RWPE2 (cell line): ENCODE results near the gene STPG3.

Experiments used
- ATAC-seq: fragments of 200-7000 bp; cut with Tn5 transposase; 3 replicates; pipeline ENCODE4 v1.9.1; 2021; ENCODE audit warnings: low read depth
- DNase-seq: peaks from one replicate; pipeline ENCODE4 v3.0.0-alpha.2; 2020; ENCODE audit warnings: low spot score
- H3K27ac ChIP-seq: fragments of 450-650 bp; 2 replicates; pipeline ENCODE4 v1.5.1; 2017; ENCODE audit warnings: mild to moderate bottlenecking; ENCODE audit not compliant: poor library complexity, severe bottlenecking
- H3K27me3 ChIP-seq: fragments of 250-450 bp; sonication (Bioruptor Pico); 2 replicates; pipeline ENCODE4 v1.5.1; 2021; ENCODE audit warnings: mild to moderate bottlenecking, moderate library complexity; ENCODE audit not compliant: insufficient read depth, poor library complexity, severe bottlenecking
- H3K36me3 ChIP-seq: fragments of 250-450 bp; sonication (Bioruptor Pico); 2 replicates; pipeline ENCODE4 v1.5.1; 2020; ENCODE audit warnings: low read depth, mild to moderate bottlenecking, moderate library complexity
- H3K4me1 ChIP-seq: fragments of 250-450 bp; sonication (Bioruptor Pico); 2 replicates; pipeline ENCODE4 v1.5.1; 2021; ENCODE audit warnings: mild to moderate bottlenecking, moderate library complexity; ENCODE audit not compliant: insufficient read depth, poor library complexity, severe bottlenecking
- H3K4me3 ChIP-seq: fragments of 250-450 bp; sonication (Bioruptor Pico); 2 replicates; pipeline ENCODE4 v1.5.1; 2021; ENCODE audit warnings: mild to moderate bottlenecking, moderate library complexity; ENCODE audit not compliant: severe bottlenecking
- H3K9me3 ChIP-seq: fragments of 250-450 bp; sonication (Bioruptor Pico); 2 replicates; pipeline ENCODE4 v1.5.1; 2021; ENCODE audit warnings: mild to moderate bottlenecking, moderate library complexity; ENCODE audit not compliant: severe bottlenecking
- TF ChIP-seq, protein P1 (sequence below): fragments of 450-650 bp; IDR thresholded peaks from one replicate; pipeline ENCODE4 v1.5.1; 2017; ENCODE audit warnings: mild to moderate bottlenecking, moderate library complexity; ENCODE audit not compliant: poor library complexity, severe bottlenecking

The STPG3 gene

DNA sequence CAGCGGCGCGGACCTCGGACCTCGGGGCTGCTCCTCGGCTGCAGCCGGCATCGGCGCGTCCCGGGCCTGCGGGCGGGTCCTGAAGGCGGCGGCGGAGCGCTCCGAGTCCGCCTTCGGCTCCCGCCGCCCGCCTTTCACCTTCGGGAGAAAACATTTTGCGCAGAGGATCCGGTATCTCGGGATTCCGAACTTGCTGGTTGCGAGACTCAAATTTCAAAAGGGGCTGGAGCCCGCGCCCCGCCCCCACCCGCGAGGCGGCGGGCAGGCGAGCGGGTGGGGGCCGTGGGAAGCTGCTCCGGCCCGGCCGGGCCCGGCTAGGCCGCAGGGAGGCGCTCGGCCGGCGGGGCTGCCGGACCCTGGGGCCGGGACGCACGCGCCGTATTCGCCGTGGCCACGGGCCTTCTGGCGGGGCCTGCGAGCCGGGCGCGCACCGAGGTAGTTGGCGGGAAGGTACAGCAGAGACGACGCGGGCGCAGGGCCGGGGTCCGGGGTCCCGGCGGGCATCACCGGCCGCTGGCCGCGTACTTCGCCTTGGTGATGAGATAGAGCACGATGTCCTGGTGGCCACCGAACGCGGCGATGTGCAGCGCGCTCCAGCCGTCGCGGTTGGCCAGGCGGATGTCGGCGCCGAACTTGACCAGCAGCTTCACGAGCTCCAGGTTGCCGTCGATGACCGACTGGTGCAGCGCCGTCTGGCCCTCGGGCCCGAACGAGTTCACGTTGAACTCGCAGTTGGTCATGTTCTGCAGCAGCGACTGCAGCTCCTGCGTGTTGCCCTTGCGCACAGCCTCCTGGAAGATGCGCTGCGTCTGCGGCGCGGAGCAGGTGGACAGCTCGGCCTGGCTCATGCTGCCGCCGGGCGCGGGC lies 50.2 kb downstream of the STPG3 start:
- no peak overlapping the region for H3K27ac ChIP-seq
- peak; percentile 13 for ATAC-seq
- TF ChIP-seq, protein P1, sequence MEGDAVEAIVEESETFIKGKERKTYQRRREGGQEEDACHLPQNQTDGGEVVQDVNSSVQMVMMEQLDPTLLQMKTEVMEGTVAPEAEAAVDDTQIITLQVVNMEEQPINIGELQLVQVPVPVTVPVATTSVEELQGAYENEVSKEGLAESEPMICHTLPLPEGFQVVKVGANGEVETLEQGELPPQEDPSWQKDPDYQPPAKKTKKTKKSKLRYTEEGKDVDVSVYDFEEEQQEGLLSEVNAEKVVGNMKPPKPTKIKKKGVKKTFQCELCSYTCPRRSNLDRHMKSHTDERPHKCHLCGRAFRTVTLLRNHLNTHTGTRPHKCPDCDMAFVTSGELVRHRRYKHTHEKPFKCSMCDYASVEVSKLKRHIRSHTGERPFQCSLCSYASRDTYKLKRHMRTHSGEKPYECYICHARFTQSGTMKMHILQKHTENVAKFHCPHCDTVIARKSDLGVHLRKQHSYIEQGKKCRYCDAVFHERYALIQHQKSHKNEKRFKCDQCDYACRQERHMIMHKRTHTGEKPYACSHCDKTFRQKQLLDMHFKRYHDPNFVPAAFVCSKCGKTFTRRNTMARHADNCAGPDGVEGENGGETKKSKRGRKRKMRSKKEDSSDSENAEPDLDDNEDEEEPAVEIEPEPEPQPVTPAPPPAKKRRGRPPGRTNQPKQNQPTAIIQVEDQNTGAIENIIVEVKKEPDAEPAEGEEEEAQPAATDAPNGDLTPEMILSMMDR: peak; percentile 30
- H3K36me3 ChIP-seq: no peaks in the 10 kb centered on the region
- no peaks in the 10 kb centered on the region for H3K9me3 ChIP-seq
- H3K27me3 ChIP-seq: peaks cover 4% of the 10 kb centered on the region
- no peak for DNase-seq
- H3K4me3 ChIP-seq: peak overlapping the region; percentile 44
- peaks cover 14% of the 10 kb centered on the region for H3K4me1 ChIP-seq

DNA sequence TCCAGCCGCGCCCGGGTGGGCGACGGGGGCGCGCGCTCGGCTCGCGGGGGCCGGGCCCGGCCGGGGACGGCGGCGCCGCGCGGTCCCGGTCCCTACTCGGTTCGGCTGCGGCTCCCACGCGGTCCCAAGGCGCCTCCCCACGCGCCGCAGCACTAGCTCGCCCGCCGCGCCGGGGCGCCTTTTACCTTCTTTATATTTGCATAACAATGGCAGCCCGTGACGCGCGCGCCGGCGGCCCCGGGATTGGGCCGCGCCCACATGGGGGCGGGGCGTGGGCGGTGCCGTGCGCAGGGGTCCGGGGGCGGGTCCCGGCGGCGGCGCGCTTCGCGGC lies 51.0 kb downstream of the STPG3 start, which contains the start of gene NRARP:
NRARP (minus strand) TSS at position 154 of the 331 bp plus-strand sequence. CDS start 343 bp downstream, outside the sequence.
- TF ChIP-seq, protein P1: no peak
- Histone ChIP-seq H3K4me3 (peak within 1 kb of the TSS; percentile 44), H3K36me3 (no peaks in the 10 kb centered on the region), H3K9me3 (no peaks in the 10 kb centered on the region), H3K27me3 (peaks cover 4% of the 10 kb centered on the region), H3K27ac (peak within 1 kb of the TSS; percentile 32), H3K4me1 (peaks cover 14% of the 10 kb centered on the region)
- DNase-seq (peak; percentile 91), ATAC-seq (peak; percentile 26)

DNA sequence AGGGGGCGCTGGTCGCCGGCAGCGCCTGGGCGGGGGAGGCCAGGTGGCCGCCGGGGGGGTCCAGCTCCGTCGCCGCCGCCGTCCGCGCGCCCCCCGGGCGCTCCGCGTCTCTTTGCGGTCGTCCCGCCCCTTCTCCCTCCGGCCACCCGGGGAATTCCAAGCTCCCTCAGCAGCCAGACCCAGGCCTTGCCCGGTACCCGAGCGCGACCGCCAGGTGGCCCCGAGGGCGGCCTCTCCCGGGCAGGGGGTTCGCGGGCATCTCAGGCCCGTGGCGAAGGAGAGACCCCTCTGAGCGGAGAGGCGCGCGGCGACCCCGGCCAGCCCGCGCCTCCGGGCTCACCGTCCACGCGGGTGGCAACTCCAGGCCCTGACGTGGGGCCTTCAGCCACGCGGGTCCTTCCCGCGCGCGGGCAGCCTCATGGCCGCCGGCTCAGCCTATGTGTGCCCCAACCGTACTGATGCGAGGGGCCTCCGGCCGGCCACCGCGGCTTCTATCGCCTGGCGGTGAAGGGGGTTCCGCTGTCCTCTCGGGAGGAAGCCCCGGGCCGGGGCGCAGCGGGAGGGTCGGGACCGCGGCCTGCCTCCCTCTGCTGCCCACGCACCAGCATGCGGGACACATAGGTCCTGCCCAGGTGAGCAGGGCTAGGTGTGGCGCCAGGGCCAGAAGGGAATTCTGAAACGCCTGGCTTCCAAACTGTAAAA lies 51.5 kb downstream of the STPG3 start:
- TF ChIP-seq, protein P1: peak; percentile 82
- Histone ChIP-seq H3K27ac (peak overlapping the region; percentile 32), H3K36me3 (no peaks in the 10 kb centered on the region), H3K4me1 (peaks cover 14% of the 10 kb centered on the region), H3K9me3 (no peaks in the 10 kb centered on the region), H3K4me3 (peak overlapping the region; percentile 44), H3K27me3 (peaks cover 4% of the 10 kb centered on the region)
- no peak for DNase-seq
- ATAC-seq: peak; percentile 56
